Keratinocyte (primary cell): Measurements from ENCODE around the gene WFIKKN1. TPM values are rescaled to one million over a fixed set of nuclear protein-coding genes. Genes with fewer than 3 reads are reported as not detected.

ENCODE experiments used
- DNase-seq: peaks from one replicate; pipeline ENCODE4 v3.0.0-alpha.2; 2011; ENCODE audit warnings: low read depth, missing footprints, low spot score
- FAIRE-seq: peaks from 2 replicates; lab custom pipeline; 2011; peaks lifted over from hg19 to GRCh38; lab: Jason Lieb, UNC
- H2AFZ ChIP-seq: 2 replicates; pipeline ENCODE4 v1.6.0; 2012; ENCODE audit warnings: low read length, control low read depth, inconsistent platforms; ENCODE audit not compliant: control insufficient read depth
- H3K27ac ChIP-seq: 2 replicates; pipeline ENCODE4 v1.5.1; 2011; ENCODE audit warnings: low read length; ENCODE audit not compliant: control insufficient read depth, insufficient read depth
- H3K27me3 ChIP-seq: 3 replicates; pipeline ENCODE4 v1.6.0; 2011; ENCODE audit warnings: low read length; ENCODE audit not compliant: control insufficient read depth, insufficient read depth; ENCODE audit errors: extremely low read depth
- H3K36me3 ChIP-seq, 2 experiments: 2 replicates in 1 of 2; 3 replicates in 1 of 2; pipeline ENCODE4 v1.5.1; 2011; ENCODE audit warnings: low read length in 2 of 2, mild to moderate bottlenecking in 1 of 2; ENCODE audit not compliant: control insufficient read depth in 2 of 2, insufficient read depth in 2 of 2; ENCODE audit errors: extremely low read depth in 1 of 2
- H3K4me1 ChIP-seq: 3 replicates; pipeline ENCODE4 v1.5.1; 2011; ENCODE audit warnings: low read length; ENCODE audit not compliant: control insufficient read depth, insufficient read depth; ENCODE audit errors: extremely low read depth
- H3K4me2 ChIP-seq: 3 replicates; pipeline ENCODE4 v1.6.0; 2011; ENCODE audit warnings: low read depth, low read length; ENCODE audit not compliant: control insufficient read depth, insufficient read depth; ENCODE audit errors: extremely low read depth
- H3K4me3 ChIP-seq, 3 experiments: fragments of 200-600 bp in 1 of 3; sonication (generic) in 1 of 3; 2 replicates in 2 of 3; 3 replicates in 1 of 3; pipeline ENCODE4 v1.5.1; 2011 to 2016; ENCODE audit warnings: low read length in 3 of 3, mild to moderate bottlenecking in 3 of 3, control low read depth in 2 of 3, inconsistent platforms in 1 of 3, low read depth in 1 of 3, mixed read lengths in 1 of 3, mixed run types in 1 of 3, moderate library complexity in 1 of 3; ENCODE audit not compliant: control insufficient read depth in 2 of 3, insufficient read depth in 2 of 3; ENCODE audit errors: extremely low read depth in 1 of 3
- H3K79me2 ChIP-seq: 2 replicates; pipeline ENCODE4 v1.6.0; 2012; ENCODE audit warnings: low read length; ENCODE audit not compliant: control insufficient read depth, insufficient read depth
- H3K9ac ChIP-seq: 3 replicates; pipeline ENCODE4 v1.6.0; 2011; ENCODE audit warnings: low read length; ENCODE audit not compliant: control insufficient read depth, insufficient read depth; ENCODE audit errors: extremely low read depth
- H3K9me1 ChIP-seq: 3 replicates; pipeline ENCODE4 v1.6.0; 2011; ENCODE audit warnings: low read length; ENCODE audit not compliant: control insufficient read depth, insufficient read depth; ENCODE audit errors: extremely low read depth
- H3K9me3 ChIP-seq: 2 replicates; pipeline ENCODE4 v1.5.1; 2012; ENCODE audit warnings: low read depth, low read length; ENCODE audit not compliant: control insufficient read depth
- H4K20me1 ChIP-seq: 3 replicates; pipeline ENCODE4 v1.6.0; 2011; ENCODE audit warnings: low read length; ENCODE audit not compliant: control insufficient read depth, insufficient read depth; ENCODE audit errors: extremely low read depth
- CTCF ChIP-seq, 3 experiments: IDR thresholded peaks in 1 of 3; conservative IDR thresholded peaks in 1 of 3; optimal IDR thresholded peaks in 1 of 3; 2 replicates in 2 of 3; 3 replicates in 1 of 3; pipeline versions ENCODE3 to v1.5.1; 2011; ENCODE audit warnings: low read length in 3 of 3, mild to moderate bottlenecking in 3 of 3, moderate library complexity in 2 of 3, control low read depth in 1 of 3, inconsistent platforms in 1 of 3; ENCODE audit not compliant: insufficient read depth in 2 of 3; ENCODE audit errors: extremely low read depth in 1 of 3
- EZH2 ChIP-seq: IDR thresholded peaks from one replicate; pipeline ENCODE4 v1.6.1; 2012; ENCODE audit warnings: inconsistent platforms, mild to moderate bottlenecking, low read length, moderate library complexity
- dilution Hi-C: fragments of 300-500 bp; cut with MboI; formaldehyde crosslinking; loops from one replicate; pipeline ENCODE4 v1.7.0; 2020; ENCODE audit warnings: low sequenced_read_pairs; ENCODE audit not compliant: extremely low pct_ligation_motif_present
- polyA plus RNA-seq, 5 experiments: library from polyadenylated mRNA; depleted of rRNA in 3 of 5; stranded (reverse) in 3 of 5; stranded (forward) in 1 of 5; unstranded in 1 of 5; fragments of >200 nt; gene quantifications; 1 replicate in 1 of 5; 2 replicates in 3 of 5; 3 replicates in 1 of 5; pipeline versions ENCODE4 v1.2.1 to v1.2.3, GENCODE V29; 2011 to 2012; ENCODE audit warnings: missing spikeins in 2 of 5, low read depth in 1 of 5, low replicate concordance in 1 of 5

The WFIKKN1 gene
- polyA plus RNA-seq, 1 donor (not counting 4 experiments of a cell fraction or from before 2014, with no cell fraction given): not detected

- peaks cover 37% of the 10 kb centered on the region for H3K79me2 ChIP-seq
- DNase-seq: no peak
- H3K9ac ChIP-seq: peak overlapping the region; percentile 60
- no peaks in the 10 kb centered on the region for H3K27me3 ChIP-seq
- peak overlapping the region; percentile 80 for H3K4me2 ChIP-seq
- no peak for TF ChIP-seq CTCF (optimal IDR thresholded peaks at IDR 0.05 in 1 of 3, IDR thresholded peaks at IDR 0.05 in 1 of 3, conservative IDR thresholded peaks at IDR 0.05 in 1 of 3; ENCODE audit: extremely low read depth in 1 of 3, insufficient read depth in 2 of 3, low read length in 3 of 3)
- TF ChIP-seq EZH2: no peak
- peaks cover 12 to 37% of the 10 kb centered on the region in 2 experiments for H3K36me3 ChIP-seq
- no peaks in the 10 kb centered on the region for H3K9me3 ChIP-seq
- peaks cover 27% of the 10 kb centered on the region for H3K4me1 ChIP-seq
- H2AFZ ChIP-seq: no peak overlapping the region
- H3K9me1 ChIP-seq: no peaks in the 10 kb centered on the region
- dilution Hi-C loops: no loop called here
- peak overlapping the region; percentile 60 to 68 (median 66) for H3K4me3 ChIP-seq
- peaks cover 16% of the 10 kb centered on the region for H4K20me1 ChIP-seq
- FAIRE-seq: no peak
- H3K27ac ChIP-seq: peak overlapping the region; percentile 31
Observed at GRCh38 chr16:683396-684070, 52.7 kb downstream of the WFIKKN1 start.

Other genes with a start within 250 kb of the WFIKKN1 start
- 25.5 to 47.7 TPM (median 46.7 TPM) in 3 replicates for gene PGAP6, start 249.0 kb upstream of the WFIKKN1 start, polyA plus RNA-seq
- 140 to 246 TPM (median 141 TPM) in 3 replicates for gene NME4, start 233.8 kb upstream of the WFIKKN1 start, polyA plus RNA-seq
- 14.2 to 28.1 TPM (median 18.8 TPM) in 3 replicates for gene DECR2, start 229.1 kb upstream of the WFIKKN1 start, polyA plus RNA-seq
- 6.0 to 10.0 TPM (median 6.4 TPM) in 3 replicates for gene RAB11FIP3, start 205.3 kb upstream of the WFIKKN1 start, polyA plus RNA-seq
- gene CAPN15, start 103.3 kb upstream of the WFIKKN1 start, polyA plus RNA-seq: 7.9 to 15.1 TPM (median 10.7 TPM) in 3 replicates
- not detected in 3 replicates for gene PRR35, start 70.6 kb upstream of the WFIKKN1 start, polyA plus RNA-seq
- 0.09 to 0.22 TPM (median 0.10 TPM) in 3 replicates for gene NHLRC4, start 64.0 kb upstream of the WFIKKN1 start, polyA plus RNA-seq
- 11.2 to 23.3 TPM (median 16.7 TPM) in 3 replicates for gene PIGQ, start 61.0 kb upstream of the WFIKKN1 start, polyA plus RNA-seq
- gene RAB40C, start 40.9 kb upstream of the WFIKKN1 start, polyA plus RNA-seq: 4.0 to 12.3 TPM (median 4.2 TPM) in 3 replicates
- gene METTL26, start 5.3 kb downstream of the WFIKKN1 start, polyA plus RNA-seq: 46.9 to 65.8 TPM (median 49.4 TPM) in 3 replicates
- 5.9 to 14.5 TPM (median 8.1 TPM) in 3 replicates for gene MCRIP2, start 10.8 kb downstream of the WFIKKN1 start, polyA plus RNA-seq
- 5.9 to 9.2 TPM (median 8.2 TPM) in 3 replicates for gene WDR90, start 18.4 kb downstream of the WFIKKN1 start, polyA plus RNA-seq
- gene RHOT2, start 37.1 kb downstream of the WFIKKN1 start, polyA plus RNA-seq: 58.7 to 97.0 TPM (median 61.7 TPM) in 3 replicates
- gene RHBDL1, start 44.7 kb downstream of the WFIKKN1 start, polyA plus RNA-seq: 0.58 to 2.7 TPM (median 0.71 TPM) in 3 replicates
- 124 to 153 TPM (median 144 TPM) in 3 replicates for gene STUB1, start 49.4 kb downstream of the WFIKKN1 start, polyA plus RNA-seq
- 17.8 to 29.7 TPM (median 20.1 TPM) in 3 replicates for gene JMJD8, start 53.3 kb downstream of the WFIKKN1 start, polyA plus RNA-seq
- gene WDR24, start 59.4 kb downstream of the WFIKKN1 start, polyA plus RNA-seq: 1.2 to 2.7 TPM (median 2.1 TPM) in 3 replicates
- 0.45 to 3.0 TPM (median 0.81 TPM) in 3 replicates for gene FBXL16, start 74.8 kb downstream of the WFIKKN1 start, polyA plus RNA-seq
- 27.1 to 171 TPM (median 42.1 TPM) in 3 replicates for gene METRN, start 84.1 kb downstream of the WFIKKN1 start, polyA plus RNA-seq
- gene ANTKMT, start 90.2 kb downstream of the WFIKKN1 start, polyA plus RNA-seq: 5.6 to 13.7 TPM (median 8.2 TPM) in 3 replicates
- gene CCDC78, start 95.5 kb downstream of the WFIKKN1 start, polyA plus RNA-seq: 2.0 to 4.1 TPM (median 2.5 TPM) in 3 replicates
- 6.8 to 30.7 TPM (median 8.0 TPM) in 3 replicates for gene HAGHL, start 96.1 kb downstream of the WFIKKN1 start, polyA plus RNA-seq
- 20.1 to 31.8 TPM (median 24.9 TPM) in 3 replicates for gene CIAO3, start 110.0 kb downstream of the WFIKKN1 start, polyA plus RNA-seq
- gene MSLN, start 129.7 kb downstream of the WFIKKN1 start, polyA plus RNA-seq: 8.5 to 12.7 TPM (median 11.7 TPM) in 3 replicates
- 11.9 to 30.3 TPM (median 19.3 TPM) in 3 replicates for gene RPUSD1, start 157.4 kb downstream of the WFIKKN1 start, polyA plus RNA-seq
- gene CHTF18, start 157.6 kb downstream of the WFIKKN1 start, polyA plus RNA-seq: 5.7 to 6.7 TPM (median 5.7 TPM) in 3 replicates
- not detected in 3 replicates for gene GNG13, start 169.7 kb downstream of the WFIKKN1 start, polyA plus RNA-seq